GM12801 (cell line): ENCODE results near the gene LRMDA.

Experiments used
- CTCF ChIP-seq: IDR thresholded peaks from one replicate; pipeline ENCODE4 v1.5.1; 2011; ENCODE audit warnings: control low read depth; ENCODE audit not compliant: insufficient read length; ENCODE audit errors: extremely low read depth

LRMDA gene

GRCh38 chr10:75959209-75959608 is 527.8 kb downstream of the LRMDA start:
- no peak for TF ChIP-seq CTCF

- TF ChIP-seq CTCF: no peak
Measured at GRCh38 chr10:75959912-75960311, 528.5 kb downstream of the LRMDA start.

GRCh38 chr10:75962395-75963061 is 531.1 kb downstream of the LRMDA start:
- TF ChIP-seq CTCF: no peak

GRCh38 chr10:75967491-75967890 is 536.1 kb downstream of the LRMDA start:
- no peak for TF ChIP-seq CTCF

GRCh38 chr10:75969031-75969430 is 537.6 kb downstream of the LRMDA start:
- TF ChIP-seq CTCF: no peak

DNA sequence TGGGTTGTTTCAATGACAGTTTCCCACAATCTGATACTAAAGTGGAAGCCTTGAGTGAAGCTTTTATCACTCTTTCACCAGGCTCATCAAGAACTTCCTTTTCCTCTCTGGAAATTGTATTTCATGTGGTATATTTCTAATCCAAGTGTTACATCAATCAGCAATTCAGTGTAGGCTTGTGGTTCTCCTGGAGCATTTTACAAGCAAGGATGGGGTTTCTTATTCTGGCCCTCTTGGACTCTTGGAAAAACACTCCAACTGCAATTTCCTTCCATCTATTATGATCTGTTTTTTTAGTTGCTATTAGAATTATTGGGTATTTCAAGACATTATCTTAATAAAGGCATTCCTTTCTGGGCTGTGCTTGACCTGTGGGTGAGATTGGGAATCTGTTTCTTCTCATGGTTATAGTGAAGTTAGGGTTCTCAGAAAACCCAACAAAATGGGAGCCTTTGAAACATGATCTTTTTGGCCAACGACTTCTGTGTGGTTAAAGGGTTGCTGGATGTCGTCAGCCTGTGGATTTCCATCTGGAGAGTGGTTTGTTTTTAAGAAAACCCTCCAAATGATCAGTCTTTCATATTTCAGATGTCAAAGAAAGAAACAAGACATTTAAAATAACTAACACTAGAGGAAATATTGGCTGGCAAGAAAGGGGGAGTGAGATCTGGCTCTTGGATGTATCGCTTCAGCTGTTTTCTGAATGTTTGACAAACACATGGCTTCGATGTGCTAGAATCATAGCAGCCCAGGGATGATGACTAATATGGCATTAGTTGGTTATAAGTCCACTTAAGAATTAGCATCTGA is 540.2 kb downstream of the LRMDA start:
- no peak for TF ChIP-seq CTCF

DNA sequence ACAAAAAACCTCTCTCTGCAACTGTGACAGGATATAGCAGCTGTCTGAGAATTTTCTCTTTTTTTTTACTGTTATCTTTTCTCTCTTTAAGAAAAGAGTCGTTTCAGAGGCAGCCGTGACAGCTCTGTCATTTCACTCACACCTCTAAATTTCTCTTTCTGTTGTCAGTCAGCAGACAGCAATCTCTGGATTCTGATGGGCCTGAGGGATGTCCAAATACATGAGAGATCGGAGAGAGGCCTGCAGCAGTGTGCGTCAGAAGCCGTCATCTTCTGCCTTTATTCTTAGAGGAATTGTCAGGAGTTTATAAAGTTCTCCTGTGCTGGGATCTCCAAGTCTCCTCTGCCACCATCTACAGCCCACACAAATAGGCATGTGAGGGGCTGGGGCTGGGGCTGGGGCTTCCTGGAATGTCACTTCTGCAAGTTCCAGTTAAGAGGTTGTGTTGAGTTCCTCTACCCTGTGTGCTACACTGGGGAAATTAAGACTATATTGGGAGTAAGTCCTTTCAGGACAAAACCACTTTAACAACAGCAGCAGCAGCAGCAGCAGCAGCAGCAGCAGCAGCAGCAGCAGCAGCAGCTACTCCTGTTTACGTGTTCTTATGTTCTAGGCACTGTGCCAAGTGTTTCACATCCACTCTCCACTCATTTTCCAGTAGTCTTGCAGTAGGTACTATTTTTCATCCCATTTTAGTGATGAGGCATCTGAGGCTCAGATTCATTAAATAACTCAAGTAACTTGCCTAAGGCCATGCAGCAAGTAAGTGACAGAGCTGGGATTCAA is 541.3 kb downstream of the LRMDA start:
- TF ChIP-seq CTCF: no peak
